H9 (cell line): ENCODE results near the gene ACVR1. TPM values are rescaled to one million over a fixed set of nuclear protein-coding genes. Genes with fewer than 3 reads are reported as not detected.

Experiments used
- DNase-seq: peaks from one replicate; pipeline ENCODE4 v3.0.0-alpha.2; 2017
- H2AFZ ChIP-seq: one replicate; pipeline ENCODE4 v1.6.1; 2013; ENCODE audit warnings: mild to moderate bottlenecking, low read length, control low read depth, moderate library complexity
- H2AK5ac ChIP-seq: 2 replicates; pipeline ENCODE4 v1.6.1; 2013; ENCODE audit warnings: low read length, control low read depth, mixed read lengths; ENCODE audit not compliant: insufficient read length
- H2BK120ac ChIP-seq: one replicate; pipeline ENCODE4 v1.6.1; 2013; ENCODE audit warnings: low read depth, mild to moderate bottlenecking, low read length, control low read depth, inconsistent platforms; ENCODE audit not compliant: poor library complexity, severe bottlenecking
- H2BK12ac ChIP-seq: 2 replicates; pipeline ENCODE4 v1.6.1; 2013; ENCODE audit warnings: low read length, control low read depth, mixed read lengths, low read depth; ENCODE audit not compliant: insufficient read length
- H2BK15ac ChIP-seq: 2 replicates; pipeline ENCODE4 v1.6.1; 2013; ENCODE audit warnings: low read depth, low read length, control low read depth
- H2BK20ac ChIP-seq: one replicate; pipeline ENCODE4 v1.6.1; 2013; ENCODE audit warnings: low read depth, mild to moderate bottlenecking, low read length, control low read depth, inconsistent platforms; ENCODE audit not compliant: poor library complexity, severe bottlenecking
- H2BK5ac ChIP-seq: 2 replicates; pipeline ENCODE4 v1.6.1; 2013; ENCODE audit warnings: low read length, control low read depth, mixed read lengths; ENCODE audit not compliant: insufficient read length
- H3K14ac ChIP-seq: 2 replicates; pipeline ENCODE4 v1.6.1; 2013; ENCODE audit warnings: low read length, control low read depth; ENCODE audit not compliant: insufficient read depth
- H3K18ac ChIP-seq: 2 replicates; pipeline ENCODE4 v1.6.1; 2013; ENCODE audit warnings: low read depth, mild to moderate bottlenecking, mixed read lengths, low read length, control low read depth; ENCODE audit not compliant: insufficient read length
- H3K23ac ChIP-seq: 2 replicates; pipeline ENCODE4 v1.6.1; 2013; ENCODE audit warnings: low read length, control low read depth, mixed read lengths, low read depth; ENCODE audit not compliant: insufficient read length
- H3K23me2 ChIP-seq: 2 replicates; pipeline ENCODE4 v1.6.1; 2013; ENCODE audit warnings: low read depth, mild to moderate bottlenecking, mixed read lengths, low read length, control low read depth; ENCODE audit not compliant: insufficient read length, poor library complexity, severe bottlenecking
- H3K27ac ChIP-seq: 2 replicates; pipeline ENCODE4 v1.5.1; 2013; ENCODE audit warnings: low read length, control low read depth, mixed read lengths, low read depth; ENCODE audit not compliant: insufficient read length
- H3K27me3 ChIP-seq: 2 replicates; pipeline ENCODE4 v1.6.1; 2013; ENCODE audit warnings: low read length, control low read depth, inconsistent platforms; ENCODE audit not compliant: insufficient read depth
- H3K4ac ChIP-seq: 2 replicates; pipeline ENCODE4 v1.6.1; 2013; ENCODE audit warnings: low read depth, mild to moderate bottlenecking, control low read depth, inconsistent platforms, low read length, moderate library complexity
- H3K4me1 ChIP-seq: 2 replicates; pipeline ENCODE4 v1.6.1; 2013; ENCODE audit warnings: low read length, control low read depth, inconsistent platforms; ENCODE audit not compliant: insufficient read depth
- H3K4me2 ChIP-seq: 2 replicates; pipeline ENCODE4 v1.6.1; 2013; ENCODE audit warnings: low read length, control low read depth, mixed read lengths; ENCODE audit not compliant: insufficient read length, insufficient read depth
- H3K56ac ChIP-seq: 2 replicates; pipeline ENCODE4 v1.6.1; 2013; ENCODE audit warnings: low read depth, mild to moderate bottlenecking, mixed read lengths, low read length, control low read depth; ENCODE audit not compliant: insufficient read length
- H3K79me1 ChIP-seq: 2 replicates; pipeline ENCODE4 v1.6.1; 2013; ENCODE audit warnings: low read depth, mild to moderate bottlenecking, moderate library complexity, low read length, control low read depth, inconsistent platforms; ENCODE audit not compliant: insufficient read depth, poor library complexity, severe bottlenecking
- H3K79me2 ChIP-seq: 2 replicates; pipeline ENCODE4 v1.6.1; 2013; ENCODE audit warnings: low read length, control low read depth, inconsistent platforms; ENCODE audit not compliant: insufficient read depth
- H3K9ac ChIP-seq: 2 replicates; pipeline ENCODE4 v1.6.1; 2013; ENCODE audit warnings: low read length, control low read depth, mixed read lengths; ENCODE audit not compliant: insufficient read length; ENCODE audit errors: extremely low read depth
- H3K9me3 ChIP-seq: one replicate; pipeline ENCODE4 v1.6.1; 2013; ENCODE audit warnings: low read depth, low read length, inconsistent platforms; ENCODE audit not compliant: control insufficient read depth
- H3T11ph ChIP-seq: one replicate; pipeline ENCODE4 v1.6.1; 2013; ENCODE audit warnings: mild to moderate bottlenecking, low read length, control low read depth, inconsistent platforms
- H4K20me1 ChIP-seq: one replicate; pipeline ENCODE4 v1.6.1; 2013; ENCODE audit not compliant: control insufficient read depth, insufficient read length, insufficient read depth
- H4K5ac ChIP-seq: 2 replicates; pipeline ENCODE4 v1.6.1; 2013; ENCODE audit warnings: low read depth, mild to moderate bottlenecking, mixed read lengths, low read length, control low read depth; ENCODE audit not compliant: insufficient read length
- H4K8ac ChIP-seq: replicated peaks from 2 replicates; pipeline ENCODE4 v1.6.1; 2013; ENCODE audit warnings: low read length, control low read depth, mixed read lengths, low read depth; ENCODE audit not compliant: insufficient read length
- H4K91ac ChIP-seq: 2 replicates; pipeline ENCODE4 v1.6.1; 2013; ENCODE audit warnings: low read depth, mild to moderate bottlenecking, moderate library complexity, mixed read lengths, low read length, control low read depth; ENCODE audit not compliant: insufficient read length
- H3K27ac Mint-ChIP-seq, 3 experiments: 2 replicates in 2 of 3; 3 replicates in 1 of 3; pipeline ENCODE4 v1.8.0; 2020 to 2021; ENCODE audit warnings: mixed read lengths in 3 of 3, mild to moderate bottlenecking in 1 of 3, moderate library complexity in 1 of 3
- H3K27me3 Mint-ChIP-seq: 2 replicates; pipeline ENCODE4 v1.8.0; 2021; ENCODE audit warnings: low read depth, mild to moderate bottlenecking, moderate library complexity, mixed read lengths
- H3K36me3 Mint-ChIP-seq, 3 experiments: 2 replicates in 2 of 3; 3 replicates in 1 of 3; pipeline ENCODE4 v1.8.0; 2020 to 2021; ENCODE audit warnings: low read depth in 3 of 3, mixed read lengths in 3 of 3; ENCODE audit not compliant: insufficient read depth in 1 of 3
- H3K4me1 Mint-ChIP-seq, 2 experiments: 2 replicates each; pipeline ENCODE4 v1.8.0; 2020; ENCODE audit warnings: mixed read lengths in 2 of 2
- H3K4me3 Mint-ChIP-seq, 2 experiments: 2 replicates in 1 of 2; 3 replicates in 1 of 2; pipeline ENCODE4 v1.8.0; 2020 to 2021; ENCODE audit warnings: mild to moderate bottlenecking in 2 of 2, mixed read lengths in 2 of 2, moderate library complexity in 1 of 2
- H3K9me3 Mint-ChIP-seq, 2 experiments: 2 replicates in 1 of 2; 3 replicates in 1 of 2; pipeline ENCODE4 v1.8.0; 2020; ENCODE audit warnings: mild to moderate bottlenecking in 2 of 2, mixed read lengths in 2 of 2, moderate library complexity in 1 of 2
- CTCF ChIP-seq: fragments of 200-600 bp; sonication (generic); conservative IDR thresholded peaks from 3 replicates; pipeline ENCODE4 v1.8.0; 2021; ENCODE audit warnings: antibody characterized with exemption, mild to moderate bottlenecking
- WGBS: extraction: QIAGEN DNeasy Blood & Tissue Kit; methylation state at CpG from one replicate; pipeline ENCODE4 v1.1.7; 2013; ENCODE audit warnings: missing lambda C conversion rate, low lambda C conversion rate, mixed read lengths; ENCODE audit not compliant: insufficient read length; ENCODE audit errors: extremely low coverage; 5-methylcytosine and 5-hydroxymethylcytosine counted together
- total RNA-seq: library from RNA; stranded (reverse); gene quantifications from 2 replicates; pipeline ENCODE4 v1.2.1, GENCODE V29; 2021

The ACVR1 gene
- total RNA-seq, 1 experiment from 2014 or later = 21.2 TPM

- no peak overlapping the region for H3K4ac ChIP-seq
- H3K79me1 ChIP-seq = no peaks in the 10 kb centered on the region
- no peak overlapping the region for H4K8ac ChIP-seq
- no peak overlapping the region for H3K23ac ChIP-seq
- no peak overlapping the region for H3K18ac ChIP-seq
- H2BK20ac ChIP-seq = no peak overlapping the region
- H3K27ac ChIP-seq = no peak overlapping the region
- H2AFZ ChIP-seq = no peak overlapping the region
- H4K20me1 ChIP-seq = no peaks in the 10 kb centered on the region
- H4K91ac ChIP-seq = no peak overlapping the region
- H3K4me1 ChIP-seq = peaks cover 3% of the 10 kb centered on the region; the same call in 1 of the 2 replicates
- no peak overlapping the region for H2BK15ac ChIP-seq
- H3K27me3 ChIP-seq = no peaks in the 10 kb centered on the region
- H2BK5ac ChIP-seq = no peak overlapping the region
- no peak overlapping the region for H2BK120ac ChIP-seq
- Mint-ChIP-seq H3K27ac (no peak overlapping the region), H3K27me3 (peaks cover 2% of the 10 kb centered on the region; the same call in 1 of the 2 replicates), H3K4me1 (peaks cover 24 to 40% of the 10 kb centered on the region in 2 experiments), H3K36me3 (no peaks in the 10 kb centered on the region; a peak in 1 of 7 replicates), H3K4me3 (peak overlapping the region; percentile 71 to 80), H3K9me3 (no peaks in the 10 kb centered on the region; a peak in 1 of 5 replicates)
- no peaks in the 10 kb centered on the region for H3K9me3 ChIP-seq
- H3T11ph ChIP-seq = no peak overlapping the region
- no peak overlapping the region for H2AK5ac ChIP-seq
- no peak overlapping the region; the same call in 1 of the 2 replicates for H3K14ac ChIP-seq
- peaks cover 7% of the 10 kb centered on the region; the same call in 1 of the 2 replicates for H3K79me2 ChIP-seq
- H3K4me2 ChIP-seq = peak overlapping the region; percentile 89
- peak overlapping the region; percentile 36 for H3K9ac ChIP-seq
- peaks cover 6% of the 10 kb centered on the region for H3K23me2 ChIP-seq
- H3K56ac ChIP-seq = no peak overlapping the region
- WGBS = no CpG with 5 or more reads among the region's 12 CpGs
- no peak for DNase-seq
- no peak overlapping the region for H2BK12ac ChIP-seq
- TF ChIP-seq CTCF = no peak
- H4K5ac ChIP-seq = no peak overlapping the region
Measured at GRCh38 chr2:157876786-157877138, 632 bp upstream of the ACVR1 start.
